Activated CD8-positive, alpha-beta memory T cell treated with anti-CD3 and anti-CD28 coated beads for 4 hours (primary cell): ENCODE data around the gene ADAMTSL1.

Source experiments
- DNase-seq, 2 donors: peaks; one replicate each; pipeline ENCODE4 v3.0.0-alpha.2; 2020; ENCODE audit warnings: low read depth in 2 of 2

Gene ADAMTSL1

GRCh38 chr9:18501949-18502348 is 28.0 kb downstream of the ADAMTSL1 start:
- no peak for DNase-seq

DNA sequence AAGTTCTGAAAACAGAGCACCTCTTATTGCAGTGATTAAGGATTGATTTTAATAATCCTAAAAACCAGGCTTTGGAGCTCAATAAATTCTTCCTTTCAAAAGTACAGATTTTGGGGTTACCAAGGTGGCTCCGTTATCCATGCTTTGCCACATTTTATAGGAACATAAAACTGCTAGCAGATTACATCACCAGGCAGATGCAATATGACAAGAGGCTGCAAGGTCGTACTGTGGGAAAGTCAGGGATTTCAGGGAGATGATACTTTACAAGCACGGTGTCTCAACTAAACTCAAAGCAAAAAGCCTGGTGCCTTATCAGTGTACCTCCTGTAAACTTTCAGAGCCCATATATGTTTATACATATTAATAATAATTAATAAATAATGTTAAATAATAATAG is 28.6 kb downstream of the ADAMTSL1 start:
- no peak for DNase-seq

GRCh38 chr9:18504707-18505106 is 30.8 kb downstream of the ADAMTSL1 start:
- DNase-seq, result no peak

DNA sequence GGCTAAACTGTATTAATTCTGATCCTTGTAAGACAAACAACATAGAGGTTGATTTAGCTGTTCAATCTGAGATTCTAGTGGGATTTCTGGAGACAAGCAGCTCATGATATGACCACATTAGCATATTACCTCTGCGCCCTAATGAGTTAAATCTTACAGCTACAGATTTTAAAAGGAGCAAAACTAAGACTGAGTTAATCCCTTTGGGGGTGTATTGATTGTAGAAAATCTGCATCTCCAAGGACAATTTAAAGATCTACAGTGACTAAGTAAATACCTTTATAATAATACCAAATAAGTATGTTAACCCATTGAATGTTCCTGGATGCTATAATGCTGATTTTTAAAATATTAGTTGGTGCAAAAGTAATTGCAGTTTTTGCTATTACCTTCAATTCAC is 33.2 kb downstream of the ADAMTSL1 start:
- DNase-seq, result no peak

- no peak for DNase-seq
Observed at GRCh38 chr9:18516514-18516913, 42.6 kb downstream of the ADAMTSL1 start.

DNA sequence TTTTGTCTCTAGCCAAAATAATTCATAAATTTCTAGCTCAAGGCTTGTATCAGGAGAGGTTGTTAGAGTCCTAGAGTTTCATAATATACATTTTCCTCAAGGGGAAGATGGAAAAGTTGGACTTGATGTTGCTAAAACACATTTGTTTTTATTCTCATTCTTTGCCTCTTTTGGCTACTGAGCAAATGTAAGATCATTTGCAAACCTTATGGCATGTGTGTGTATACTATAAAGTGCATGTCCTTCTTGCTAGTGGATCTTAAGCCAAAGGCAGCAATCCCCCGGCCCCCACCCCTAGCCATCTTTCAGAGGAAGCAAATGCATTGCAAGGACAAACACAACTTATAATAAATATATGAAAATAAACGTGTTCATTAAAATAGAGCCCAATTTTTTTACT is 43.0 kb downstream of the ADAMTSL1 start:
- DNase-seq, result no peak

DNA sequence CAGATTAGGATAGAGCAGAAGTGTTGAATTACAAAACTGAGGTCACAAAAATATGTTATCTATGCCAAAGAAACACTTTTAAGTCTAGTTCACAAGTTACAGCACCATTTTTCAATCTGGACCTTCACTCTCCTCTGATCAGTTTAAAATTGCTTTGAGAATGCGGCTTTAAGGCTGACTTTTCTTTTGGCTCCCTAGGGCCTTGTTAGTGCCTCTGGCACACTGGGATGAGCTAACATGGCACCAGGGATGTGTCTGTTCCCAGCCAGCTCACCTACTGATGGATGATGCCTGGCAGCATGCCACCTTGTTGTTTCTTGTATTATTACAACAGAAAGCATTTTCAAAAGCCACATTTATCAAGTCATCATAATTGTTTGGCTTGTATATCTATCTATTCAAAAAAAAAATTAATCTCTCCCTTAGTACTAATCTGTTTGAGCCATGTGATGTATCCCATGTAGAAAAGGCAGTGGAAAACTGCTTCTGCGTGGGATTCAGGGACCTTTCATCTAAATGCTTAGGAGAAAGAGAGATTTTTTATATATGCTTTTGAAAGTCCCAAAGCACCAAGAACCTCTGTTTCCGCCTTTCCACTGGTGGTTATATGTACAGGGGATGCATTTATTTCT is 46.6 kb downstream of the ADAMTSL1 start:
- DNase-seq, result no peak

- no peak for DNase-seq
Observed at GRCh38 chr9:18526685-18527084, 52.7 kb downstream of the ADAMTSL1 start.

GRCh38 chr9:18531136-18532065 is 57.4 kb downstream of the ADAMTSL1 start:
- no peak for DNase-seq

DNA sequence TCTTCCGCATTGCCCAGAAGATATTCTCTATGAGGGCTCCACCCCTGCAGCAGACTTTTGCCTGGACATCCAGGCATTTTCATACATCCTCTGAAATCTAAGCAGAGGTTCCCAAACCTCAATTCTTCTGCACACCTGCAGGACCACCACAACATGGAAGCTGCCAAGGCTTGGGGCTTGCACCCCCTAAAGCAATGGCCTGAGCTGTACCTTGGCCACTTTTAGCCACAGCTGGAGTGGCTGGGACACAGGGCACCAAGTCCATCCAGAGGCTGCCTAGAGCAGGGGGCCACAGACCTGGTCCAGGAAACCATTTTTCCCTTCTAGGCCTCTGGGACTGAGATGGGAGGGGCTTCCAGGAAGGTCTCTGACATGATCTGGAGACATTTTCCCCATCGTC is 60.7 kb downstream of the ADAMTSL1 start:
- DNase-seq, result no peak

DNA sequence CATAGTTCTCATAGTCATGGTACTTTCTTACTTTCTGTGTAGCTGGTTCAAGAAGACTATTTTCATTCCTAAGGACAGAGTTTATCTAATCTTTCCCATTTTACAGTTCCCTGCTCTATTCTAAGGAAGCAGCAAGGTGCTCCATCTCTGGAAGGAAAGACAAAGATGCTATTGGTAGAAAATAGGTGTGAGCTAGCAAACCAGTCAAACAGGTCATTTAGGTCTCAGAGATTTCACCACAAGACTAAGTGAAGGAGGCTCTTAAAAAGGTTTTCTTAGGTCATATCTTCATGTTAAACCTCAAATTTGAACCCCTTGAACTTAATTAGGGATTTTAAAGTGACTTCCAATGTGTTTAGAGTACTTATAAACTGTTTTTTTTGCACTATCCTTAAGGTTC is 62.6 kb downstream of the ADAMTSL1 start:
- no peak for DNase-seq

DNA sequence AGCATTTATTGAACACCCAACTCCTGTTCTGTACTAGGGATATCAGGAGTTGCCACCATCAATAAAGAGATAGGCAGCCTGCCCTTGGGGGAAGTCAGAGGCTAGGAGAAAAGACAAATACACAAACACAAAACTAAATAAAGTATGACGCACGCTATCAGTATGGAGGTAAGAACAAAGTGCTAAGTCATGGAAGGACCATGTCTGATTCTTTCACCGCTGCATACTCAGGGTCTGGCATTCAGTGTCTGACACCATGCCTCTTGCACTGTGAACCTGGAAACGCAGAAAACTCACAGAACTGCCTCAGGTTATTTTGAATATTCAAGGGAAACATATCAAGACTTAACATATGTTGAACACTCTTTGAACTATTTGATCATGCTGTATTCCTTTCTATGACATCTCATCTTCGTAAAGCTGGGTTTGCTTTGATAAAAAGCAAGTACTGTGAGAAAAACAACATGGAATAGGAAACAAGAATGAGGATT is 65.3 kb downstream of the ADAMTSL1 start:
- DNase-seq, result no peak

- DNase-seq, result no peak
Observed at GRCh38 chr9:18542837-18543405, 69.0 kb downstream of the ADAMTSL1 start.

GRCh38 chr9:18543406-18544192 is 69.6 kb downstream of the ADAMTSL1 start:
- no peak for DNase-seq

DNA sequence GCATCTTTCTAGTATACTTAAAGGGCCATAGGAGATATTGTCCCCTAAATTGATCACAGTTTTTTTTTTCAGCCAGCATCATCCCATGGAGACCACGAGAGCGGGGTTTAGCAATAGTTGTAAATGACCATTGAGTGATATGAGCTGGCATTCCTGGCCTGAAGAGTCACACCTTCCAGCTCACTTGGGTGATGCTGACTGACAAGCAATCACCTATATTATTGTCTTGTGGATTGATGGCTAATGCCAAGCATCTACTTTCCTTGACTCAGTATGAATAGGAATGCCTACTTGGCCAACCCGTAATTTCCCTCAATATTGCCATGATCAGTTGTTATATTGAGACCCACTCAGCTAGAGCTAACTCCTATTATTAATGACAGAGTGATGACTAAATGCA is 70.5 kb downstream of the ADAMTSL1 start:
- DNase-seq, result no peak

DNA sequence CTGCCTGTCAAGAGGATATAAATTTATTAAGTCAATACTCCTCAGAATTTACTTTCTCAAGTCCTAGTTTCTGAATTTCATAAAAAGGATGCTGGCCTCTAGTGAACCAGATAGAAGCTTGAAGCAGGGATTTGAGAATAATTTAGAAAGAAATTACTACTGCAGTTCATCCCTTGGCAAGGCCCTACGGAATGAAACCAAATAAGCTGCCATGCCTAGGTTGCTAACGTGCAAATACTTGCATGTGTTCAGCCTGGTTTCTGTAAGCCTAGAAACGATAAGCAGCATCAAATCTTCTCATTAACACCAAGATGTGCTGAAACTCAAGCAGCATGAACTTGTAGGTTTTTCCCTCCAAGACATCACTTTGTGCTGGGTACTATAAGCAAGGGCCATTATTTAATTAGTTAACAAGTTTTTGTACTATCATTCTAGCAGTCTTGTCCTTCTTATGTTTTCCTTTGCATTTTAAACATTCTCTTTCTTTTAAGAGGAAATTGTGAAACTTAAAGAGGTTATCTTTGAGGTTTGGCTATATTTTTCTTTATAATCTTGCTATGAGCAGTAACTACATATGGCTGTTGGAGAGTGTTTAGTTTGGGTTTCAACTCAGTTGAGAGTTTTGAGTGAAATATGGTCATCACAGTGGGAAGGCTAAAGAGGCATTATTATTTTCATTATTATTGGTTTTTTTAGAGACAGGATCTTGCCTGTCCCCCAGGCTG is 71.8 kb downstream of the ADAMTSL1 start:
- DNase-seq, result no peak

DNA sequence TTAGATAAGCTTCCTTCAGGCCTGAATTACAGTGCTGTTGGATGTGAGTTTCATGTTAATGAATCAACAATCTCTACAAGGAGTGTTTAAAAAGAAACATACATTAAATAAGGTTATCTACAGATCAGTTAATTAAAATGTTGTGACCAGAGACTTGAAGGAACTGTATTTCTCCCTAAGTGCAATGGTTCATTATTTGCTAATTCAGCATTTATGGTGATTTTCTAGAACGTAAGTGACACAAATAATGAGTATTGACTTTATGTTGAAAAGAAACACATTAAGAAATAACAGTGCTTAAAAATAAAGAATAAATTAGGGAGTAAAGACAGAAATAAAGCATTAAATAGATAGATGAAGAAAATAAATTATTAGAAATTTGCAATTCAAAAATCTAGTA is 74.5 kb downstream of the ADAMTSL1 start:
- DNase-seq, result no peak

- DNase-seq, result no peak
Observed at GRCh38 chr9:18549772-18550171, 75.8 kb downstream of the ADAMTSL1 start.

GRCh38 chr9:18550286-18550685 is 76.3 kb downstream of the ADAMTSL1 start:
- no peak for DNase-seq

DNA sequence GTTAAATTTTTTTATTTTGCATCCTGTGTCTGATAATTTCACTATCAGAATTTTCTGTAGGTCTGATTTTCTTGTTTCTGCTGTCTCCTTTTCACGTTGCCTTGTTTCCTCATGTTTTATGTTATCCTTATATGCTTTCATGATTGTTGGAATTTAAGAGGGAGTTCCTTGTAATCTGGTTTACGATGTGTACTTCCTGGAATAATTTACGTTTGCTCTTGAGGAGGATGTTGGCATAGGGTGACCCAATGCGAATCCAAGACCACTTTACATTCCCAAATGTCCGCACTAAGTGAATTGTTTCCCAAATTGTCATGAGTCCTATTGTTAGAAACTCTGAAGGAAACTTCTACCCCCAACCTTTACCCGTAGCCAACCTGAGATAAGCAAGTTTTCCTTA is 80.3 kb downstream of the ADAMTSL1 start:
- DNase-seq, result no peak
